Upper lobe of left lung (tissue), 6 donors: ENCODE results near the gene CMIP. TPM values are rescaled to one million over a fixed set of nuclear protein-coding genes. Genes with fewer than 3 reads are reported as not detected.

Source experiments
- ATAC-seq, 2 donors: fragments of 200-7000 bp; cut with Tn5 transposase; one replicate each; pipeline ENCODE4 v1.9.1; 2022; ENCODE audit warnings: mild to moderate bottlenecking in 2 of 2, moderate library complexity in 2 of 2; ENCODE audit not compliant: low FRiP score in 2 of 2
- DNase-seq, 2 donors: peaks; one replicate each; pipeline ENCODE4 v3.0.0-alpha.2; 2019 to 2020
- H3K27ac ChIP-seq, 4 donors: fragments of 200-600 bp; sonication (generic); one replicate each; pipeline ENCODE4 v1.5.1; 2016 to 2019
- H3K27me3 ChIP-seq, 4 donors: fragments of 200-600 bp; sonication (generic); one replicate each; pipeline ENCODE4 v1.5.1; 2017 to 2019
- H3K36me3 ChIP-seq, 4 donors: fragments of 200-600 bp; sonication (generic); one replicate each; pipeline ENCODE4 v1.5.1; 2016 to 2019
- H3K4me1 ChIP-seq, 4 donors: fragments of 200-600 bp; sonication (generic); one replicate each; pipeline ENCODE4 v1.5.1; 2018 to 2019
- H3K4me3 ChIP-seq, 4 donors: fragments of 200-600 bp; sonication (generic); one replicate each; pipeline ENCODE4 v1.5.1; 2017 to 2019; ENCODE audit warnings: mild to moderate bottlenecking in 2 of 4, moderate library complexity in 1 of 4
- H3K9me3 ChIP-seq, 4 donors: fragments of 200-600 bp; sonication (generic); one replicate each; pipeline ENCODE4 v1.5.1; 2018 to 2019
- EP300 ChIP-seq, 4 donors: sonication (generic); formaldehyde crosslinking; IDR thresholded peaks; one replicate each; pipeline ENCODE4 v1.5.1; 2017; ENCODE audit warnings: antibody characterized with exemption in 4 of 4, control low read depth in 2 of 4
- POLR2A ChIP-seq, 4 donors: fragments of 450-650 bp; IDR thresholded peaks; one replicate each; pipeline ENCODE4 v1.5.1; 2016 to 2017; ENCODE audit warnings: antibody characterized with exemption in 4 of 4, mild to moderate bottlenecking in 2 of 4
- POLR2AphosphoS5 ChIP-seq, 2 donors: sonication (generic); formaldehyde crosslinking; IDR thresholded peaks; one replicate each; pipeline ENCODE4 v1.5.1; 2017; ENCODE audit warnings: antibody characterized with exemption in 2 of 2
- WGBS, 2 donors: methylation state at CpG; one replicate each; pipeline ENCODE4 v1.1.5; 2017 to 2018; 5-methylcytosine and 5-hydroxymethylcytosine counted together
- total RNA-seq, 6 donors: library from RNA; depleted of rRNA in 4 of 6; stranded (reverse); fragments of >200 nt in 4 of 6; gene quantifications; one replicate each; pipeline versions ENCODE4 v1.1.0 to v1.2.1, GENCODE V29; 2016 to 2021
- TF ChIP-seq, protein P1 (sequence below), 6 experiments: fragments of 450-650 bp in 4 of 6; fragments of 200-600 bp in 2 of 6; sonication (generic) in 2 of 6; IDR thresholded peaks; one replicate each; pipeline ENCODE4 v1.5.1; 2016 to 2019; ENCODE audit warnings: antibody characterized with exemption in 6 of 6
- donor health status: DM: no; HTN: no; CAD: no; lungs with moderate emphysema.
- donor health status: DM: no; HTN: yes; CAD: no; lungs with severe emphysema.

The CMIP gene
- total RNA-seq, 6 donors from 2014 or later, result 48.3 to 109 (median 67.6) TPM

GRCh38 chr16:81505011-81505661 lies 60.5 kb downstream of the CMIP start:
- DNase-seq (no peak), ATAC-seq (peak in 1 of 2 donors; percentile 40)
- WGBS, 2 donors, result 78 to 82% methylated on average over 11 to 13 of the region's 13 CpGs
- no peaks in the 10 kb centered on the region for H3K36me3 ChIP-seq
- peak overlapping the region in 1 of 4 donors; percentile 50 for H3K27ac ChIP-seq
- TF ChIP-seq POLR2AphosphoS5 (IDR thresholded peaks at IDR 0.05) (no peak), POLR2A (IDR thresholded peaks at IDR 0.05) (no peak), EP300 (IDR thresholded peaks at IDR 0.05) (no peak)
- TF ChIP-seq, protein P1, sequence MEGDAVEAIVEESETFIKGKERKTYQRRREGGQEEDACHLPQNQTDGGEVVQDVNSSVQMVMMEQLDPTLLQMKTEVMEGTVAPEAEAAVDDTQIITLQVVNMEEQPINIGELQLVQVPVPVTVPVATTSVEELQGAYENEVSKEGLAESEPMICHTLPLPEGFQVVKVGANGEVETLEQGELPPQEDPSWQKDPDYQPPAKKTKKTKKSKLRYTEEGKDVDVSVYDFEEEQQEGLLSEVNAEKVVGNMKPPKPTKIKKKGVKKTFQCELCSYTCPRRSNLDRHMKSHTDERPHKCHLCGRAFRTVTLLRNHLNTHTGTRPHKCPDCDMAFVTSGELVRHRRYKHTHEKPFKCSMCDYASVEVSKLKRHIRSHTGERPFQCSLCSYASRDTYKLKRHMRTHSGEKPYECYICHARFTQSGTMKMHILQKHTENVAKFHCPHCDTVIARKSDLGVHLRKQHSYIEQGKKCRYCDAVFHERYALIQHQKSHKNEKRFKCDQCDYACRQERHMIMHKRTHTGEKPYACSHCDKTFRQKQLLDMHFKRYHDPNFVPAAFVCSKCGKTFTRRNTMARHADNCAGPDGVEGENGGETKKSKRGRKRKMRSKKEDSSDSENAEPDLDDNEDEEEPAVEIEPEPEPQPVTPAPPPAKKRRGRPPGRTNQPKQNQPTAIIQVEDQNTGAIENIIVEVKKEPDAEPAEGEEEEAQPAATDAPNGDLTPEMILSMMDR (IDR thresholded peaks at IDR 0.05), result no peak
- no peaks in the 10 kb centered on the region for H3K27me3 ChIP-seq
- H3K9me3 ChIP-seq, result no peaks in the 10 kb centered on the region
- H3K4me1 ChIP-seq, result peaks cover 11 to 44% (median 28%) of the 10 kb centered on the region in 4 donors
- H3K4me3 ChIP-seq, result no peak overlapping the region

DNA sequence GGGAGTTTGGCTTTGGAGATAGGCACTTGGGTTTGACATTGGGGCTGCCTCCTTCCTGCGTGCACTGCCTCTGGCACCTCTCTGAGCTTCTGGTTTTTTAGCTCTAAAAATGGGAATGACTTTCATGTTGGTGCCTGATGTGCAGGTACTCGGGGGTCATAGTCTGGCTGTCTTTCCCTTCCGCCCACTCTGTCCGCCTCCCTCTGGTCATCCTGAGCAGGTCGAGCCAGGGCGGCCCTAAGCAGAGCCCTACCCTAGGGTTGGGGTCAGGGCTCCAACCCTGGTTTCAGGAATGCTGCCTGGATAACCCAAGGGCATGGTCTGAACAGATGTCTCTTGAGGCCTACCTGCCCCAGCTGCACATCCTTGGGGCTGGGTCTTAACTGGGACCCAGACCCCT lies 64.8 kb downstream of the CMIP start:
- TF ChIP-seq, protein P1 (IDR thresholded peaks at IDR 0.05), result no peak
- no peak for TF ChIP-seq POLR2A (IDR thresholded peaks at IDR 0.05)
- no peak for TF ChIP-seq EP300 (IDR thresholded peaks at IDR 0.05)
- TF ChIP-seq POLR2AphosphoS5 (IDR thresholded peaks at IDR 0.05), result no peak
- DNase-seq, result no peak
- H3K9me3 ChIP-seq, result no peaks in the 10 kb centered on the region
- H3K4me1 ChIP-seq, result peaks cover 21 to 42% (median 34%) of the 10 kb centered on the region in 4 donors
- H3K27ac ChIP-seq, result peak overlapping the region in 1 of 4 donors; percentile 4
- no peak overlapping the region for H3K4me3 ChIP-seq
- ATAC-seq, result no peak
- no peaks in the 10 kb centered on the region for H3K27me3 ChIP-seq
- no peaks in the 10 kb centered on the region for H3K36me3 ChIP-seq
- WGBS, 2 donors, result 94 to 98% methylated on average over 6 of the region's 6 CpGs

GRCh38 chr16:81510016-81510415 lies 65.4 kb downstream of the CMIP start:
- Histone ChIP-seq H3K27me3 (no peaks in the 10 kb centered on the region), H3K27ac (peak overlapping the region in 1 of 4 donors; percentile 4), H3K9me3 (no peaks in the 10 kb centered on the region), H3K36me3 (no peaks in the 10 kb centered on the region), H3K4me1 (peaks cover 24 to 49% (median 37%) of the 10 kb centered on the region in 4 donors), H3K4me3 (no peak overlapping the region)
- 92 to 95% methylated on average over 10 of the region's 10 CpGs for WGBS, 2 donors
- ATAC-seq, result no peak
- TF ChIP-seq POLR2AphosphoS5 (IDR thresholded peaks at IDR 0.05) (no peak), EP300 (IDR thresholded peaks at IDR 0.05) (no peak), POLR2A (IDR thresholded peaks at IDR 0.05) (no peak)
- TF ChIP-seq, protein P1 (IDR thresholded peaks at IDR 0.05), result no peak
- DNase-seq, result no peak

DNA sequence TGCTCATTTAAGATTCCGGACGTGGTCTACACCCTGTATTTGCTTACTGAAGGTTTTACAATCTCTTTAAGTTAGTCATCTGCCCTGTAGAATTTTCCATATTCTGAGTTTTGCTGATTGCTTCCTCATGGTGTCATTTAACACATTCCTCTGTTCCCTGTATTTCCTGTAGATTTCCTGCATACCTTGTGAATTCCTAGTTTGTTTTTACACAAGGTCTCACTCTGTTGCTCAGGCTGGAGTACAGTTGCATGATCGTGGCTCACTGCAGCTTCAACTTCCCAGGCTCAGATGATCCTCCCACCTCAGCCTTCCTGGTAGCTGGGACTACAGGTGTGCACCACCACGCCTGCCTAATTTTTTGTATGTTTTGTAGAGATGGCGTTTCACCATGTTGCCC lies 66.8 kb downstream of the CMIP start:
- Histone ChIP-seq H3K4me1 (peaks cover 31 to 54% (median 38%) of the 10 kb centered on the region in 4 donors), H3K36me3 (no peaks in the 10 kb centered on the region), H3K27me3 (no peaks in the 10 kb centered on the region), H3K27ac (no peak overlapping the region), H3K4me3 (no peak overlapping the region), H3K9me3 (no peaks in the 10 kb centered on the region)
- DNase-seq (no peak), ATAC-seq (no peak)
- TF ChIP-seq POLR2A (IDR thresholded peaks at IDR 0.05) (no peak), EP300 (IDR thresholded peaks at IDR 0.05) (no peak), POLR2AphosphoS5 (IDR thresholded peaks at IDR 0.05) (no peak)
- TF ChIP-seq, protein P1 (IDR thresholded peaks at IDR 0.05), result no peak
- WGBS, 2 donors, result 92 to 95% methylated on average over 5 of the region's 5 CpGs
